Activated CD4-positive, CD25-positive, alpha-beta regulatory T cell treated with anti-CD3 and anti-CD28 coated beads, Interleukin-2, amount 50 U/mL, for 16 hours (primary cell): Measurements from ENCODE around the gene DCBLD2.

ENCODE experiments used
- DNase-seq: peaks from one replicate; pipeline ENCODE4 v3.0.0-alpha.2; 2020; ENCODE audit warnings: low read depth, low spot score

The DCBLD2 gene

GRCh38 chr3:98768961-98769360, 132.5 kb downstream of the DCBLD2 start:
- DNase-seq: no peak

GRCh38 chr3:98766924-98767323, 134.6 kb downstream of the DCBLD2 start:
- no peak for DNase-seq

DNA sequence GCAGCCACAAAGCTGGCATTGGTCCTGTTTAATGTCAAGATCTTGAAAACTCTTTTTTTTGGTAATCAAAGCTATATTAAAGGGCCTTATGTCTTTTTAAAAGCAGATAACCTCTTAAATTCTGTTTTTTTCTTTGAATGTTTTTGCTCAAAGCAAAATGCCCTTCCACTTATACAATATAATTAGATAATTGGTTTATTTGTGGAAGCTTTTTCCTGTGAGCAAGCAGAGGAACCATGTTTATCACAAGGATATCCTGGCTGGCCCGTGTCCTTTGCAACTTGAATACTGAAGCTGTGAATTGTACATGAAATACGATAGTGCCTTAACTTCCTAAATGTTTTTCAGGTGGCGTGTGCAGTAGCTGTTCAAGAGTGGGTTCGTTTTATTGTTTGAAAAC, 135.8 kb downstream of the DCBLD2 start:
- no peak for DNase-seq

- no peak for DNase-seq
These were observed 137.0 kb downstream of the DCBLD2 start for GRCh38 chr3:98764472-98764884.

DNA sequence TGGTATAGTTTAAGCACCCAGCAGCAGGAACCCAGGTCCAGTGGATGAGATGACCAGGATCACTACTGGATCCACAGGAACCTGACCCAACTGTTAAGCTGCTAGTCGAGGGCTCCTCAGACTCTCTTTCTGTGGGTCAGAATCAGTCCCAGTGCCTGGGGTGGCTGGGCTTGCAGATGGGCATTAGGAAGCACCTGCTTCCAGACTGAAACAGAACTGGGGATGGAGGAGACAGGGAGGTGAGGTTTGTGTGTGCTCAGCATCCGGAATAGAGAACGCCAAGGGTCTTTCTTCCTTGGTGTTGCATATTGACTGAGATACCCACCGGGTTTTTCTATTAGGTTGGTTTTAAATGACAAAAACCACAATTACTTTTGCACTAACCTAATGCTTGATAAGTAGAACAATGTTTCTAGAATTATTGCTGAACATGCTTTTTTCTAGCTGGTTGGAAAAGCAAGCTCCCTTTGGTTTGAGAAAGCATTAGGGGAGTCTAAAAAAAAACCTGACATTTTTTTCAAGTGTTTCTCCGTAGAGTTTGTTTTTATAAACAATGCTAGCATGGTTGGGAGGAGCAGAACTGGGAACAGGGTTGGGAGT, 137.6 kb downstream of the DCBLD2 start:
- no peak for DNase-seq

GRCh38 chr3:98763076-98763475, 138.4 kb downstream of the DCBLD2 start, which contains the start of gene ST3GAL6:
Gene ST3GAL6 (plus strand): TSS chr3:98763340. CDS start chr3:98768441, 5,101 bp downstream.
- DNase-seq: no peak

- DNase-seq: no peak
These were observed 139.8 kb downstream of the DCBLD2 start for GRCh38 chr3:98761643-98762229.

DNA sequence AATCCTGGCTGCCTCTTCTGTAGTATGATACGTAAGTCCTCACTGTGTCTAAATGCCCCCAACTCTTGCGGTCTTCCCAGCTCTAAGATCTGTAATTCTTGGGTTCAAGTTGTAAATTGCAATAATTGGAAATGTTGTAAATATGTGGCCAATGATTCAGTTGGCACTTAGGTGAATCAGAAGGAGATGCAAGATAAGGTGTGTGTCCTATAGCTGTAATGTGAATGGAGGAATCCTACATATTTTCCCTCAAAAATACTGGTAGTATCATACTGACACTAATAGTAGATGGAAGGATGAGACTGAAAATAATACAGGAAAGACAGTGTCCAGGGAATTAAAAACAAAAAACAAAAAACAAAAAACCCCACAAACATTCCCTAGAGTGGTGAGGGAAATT, 141.9 kb downstream of the DCBLD2 start:
- no peak for DNase-seq

DNA sequence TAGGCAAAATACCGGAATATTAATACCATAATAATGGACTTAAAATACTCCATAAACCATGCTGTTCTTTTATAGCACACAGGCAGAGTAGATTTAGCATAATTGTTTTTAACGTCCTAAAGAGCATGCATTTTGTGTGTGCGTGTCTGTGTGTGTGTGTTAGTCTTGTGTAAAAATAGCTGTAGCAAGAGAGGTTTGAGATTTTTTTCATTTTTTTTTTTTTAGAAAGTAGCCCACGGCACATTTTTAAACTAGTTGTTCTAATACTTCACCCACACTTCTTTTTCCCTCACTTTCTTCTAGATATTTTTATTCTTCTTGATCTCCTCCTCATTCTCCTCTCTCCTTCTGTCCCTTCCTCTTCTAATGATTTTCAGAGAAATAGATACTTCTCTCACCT, 145.9 kb downstream of the DCBLD2 start:
- no peak for DNase-seq

DNA sequence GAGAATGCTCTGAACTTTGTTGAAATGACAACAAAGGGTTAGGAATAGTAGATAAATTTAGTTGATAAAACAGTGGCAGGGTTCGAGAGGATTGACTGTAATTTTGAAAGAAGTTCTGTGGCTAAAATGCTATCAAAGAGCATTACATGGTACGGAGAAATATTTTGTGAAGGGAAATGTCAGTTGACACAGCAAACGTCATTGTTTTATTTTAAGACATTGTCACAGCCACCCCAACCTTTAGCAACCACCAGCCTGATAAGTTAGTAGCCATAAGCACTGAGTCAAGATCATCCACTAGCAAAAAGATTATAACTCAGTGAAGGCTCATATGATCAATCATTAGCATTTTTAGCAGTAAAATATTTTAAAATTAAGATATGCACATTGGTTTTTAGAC, 147.0 kb downstream of the DCBLD2 start:
- no peak for DNase-seq

GRCh38 chr3:98750276-98750919, 151.1 kb downstream of the DCBLD2 start:
- no peak for DNase-seq

GRCh38 chr3:98746882-98747281, 154.6 kb downstream of the DCBLD2 start:
- DNase-seq: no peak

GRCh38 chr3:98746122-98746521, 155.4 kb downstream of the DCBLD2 start:
- DNase-seq: no peak
